ENCODE results near the gene GOLGA6D.
"Not testable (repeated sequence)": the region's sequence is repeated elsewhere in the genome, so short reads cannot be mapped to it uniquely, and the experiment has no call there.

GRCh38 chr15:75274509-75275107 is 8.0 kb upstream of the GOLGA6D start:
- peak; percentile 32 for TF ChIP-seq CTCF (IDR thresholded peaks at IDR 0.05; ENCODE audit: low read depth, low read length)
- TF ChIP-seq POLR2A (IDR thresholded peaks at IDR 0.05; ENCODE audit: extremely low read depth, insufficient read length) = not testable (repeated sequence)

Measured in NB4 (cell line).